Measurements from ENCODE around the gene WDTC1. TPM values are rescaled to one million over a fixed set of nuclear protein-coding genes. Genes with fewer than 3 reads are reported as not detected.

The WDTC1 gene
- total and polyA plus RNA-seq, 2 of the 13 experiments (the other 11 are each of a cell fraction or from before 2014, with no cell fraction given) = 5.5 TPM

DNA sequence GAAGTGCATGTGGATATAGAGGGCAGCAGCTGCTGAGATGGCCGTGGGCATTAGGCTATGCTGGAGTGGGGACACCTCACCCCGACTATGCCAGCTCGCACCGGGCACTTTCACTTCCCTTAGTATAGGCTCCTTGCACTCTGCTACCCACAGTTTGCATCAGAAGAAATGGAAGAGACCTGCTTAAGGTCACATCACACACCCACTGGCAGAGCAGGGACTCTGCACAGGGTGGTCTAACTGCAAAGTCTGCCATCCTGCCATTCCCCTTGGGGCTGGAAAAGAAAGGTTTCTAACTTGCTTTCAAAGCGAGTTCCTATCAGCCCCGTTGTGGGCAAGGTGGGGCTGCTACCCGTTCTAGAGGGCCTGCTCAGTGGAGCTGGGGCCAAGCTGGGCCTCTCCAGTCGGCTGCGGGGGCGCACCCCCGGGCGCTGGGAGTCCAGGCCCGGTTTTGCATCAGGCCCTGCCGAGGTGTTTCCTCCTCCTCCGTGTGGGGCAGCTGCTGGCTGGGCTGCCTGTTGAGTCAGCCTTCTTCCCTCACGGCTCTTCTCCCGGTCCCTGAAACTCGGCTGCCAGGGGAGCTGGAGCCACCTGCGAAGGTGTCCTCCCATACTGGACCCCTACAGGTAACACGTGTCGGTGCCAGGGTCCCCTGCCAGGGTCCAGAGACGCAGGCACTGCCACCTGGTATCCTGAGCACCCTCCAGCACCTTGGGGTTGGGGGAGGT is 107.3 kb downstream of the WDTC1 start, which contains the start of gene SYTL1 (continued):
- TF ChIP-seq PPARG (CRISPR knock-in tag; conservative IDR thresholded peaks at IDR 0.05) (0 out of 2 replicates have a peak, but pooled peaks have one; percentile 20), HNRNPH1 (optimal IDR thresholded peaks at IDR 0.05; ENCODE audit: low read depth, low read length) (no peak), ZNF138 (CRISPR knock-in tag; IDR thresholded peaks at IDR 0.05; ENCODE audit: low read depth) (no peak), MYNN (CRISPR knock-in tag; IDR thresholded peaks at IDR 0.05; ENCODE audit: low read depth) (no peak), CREBL2 (CRISPR knock-in tag; IDR thresholded peaks at IDR 0.05; ENCODE audit: borderline replicate concordance) (no peak), ZNF468 (CRISPR knock-in tag; IDR thresholded peaks at IDR 0.05) (no peak), ZNF746 (CRISPR knock-in tag; IDR thresholded peaks at IDR 0.05) (no peak), ZNF362 (CRISPR knock-in tag; IDR thresholded peaks at IDR 0.05; ENCODE audit: borderline replicate concordance) (no peak), MATR3 (CRISPR knock-in tag; IDR thresholded peaks at IDR 0.05) (no peak), HIC2 (CRISPR knock-in tag; IDR thresholded peaks at IDR 0.05; ENCODE audit: low read depth) (peak; percentile 16), GABPA (IDR thresholded peaks at IDR 0.05; ENCODE audit: low read depth, low read length) (no peak), GABPA (CRISPR knock-in tag; IDR thresholded peaks at IDR 0.05; ENCODE audit: low read depth) (no peak; the same call in 1 of the 2 replicates), ZKSCAN8 (CRISPR knock-in tag; IDR thresholded peaks at IDR 0.05; ENCODE audit: borderline replicate concordance) (no peak), FOXK2 (IDR thresholded peaks at IDR 0.05) (no peak), IRF2 (CRISPR knock-in tag; IDR thresholded peaks at IDR 0.05) (no peak; the same call in 1 of the 2 replicates), MTA1 (CRISPR knock-in tag; IDR thresholded peaks at IDR 0.05; ENCODE audit: borderline replicate concordance) (no peak), SRY (CRISPR knock-in tag; IDR thresholded peaks at IDR 0.05) (no peak), PCBP1 (IDR thresholded peaks at IDR 0.05; ENCODE audit: borderline replicate concordance, low read depth, low read length) (no peak), MED8 (CRISPR knock-in tag; IDR thresholded peaks at IDR 0.05; ENCODE audit: insufficient replicate concordance) (no peak)
- TF ChIP-seq, protein P1, sequence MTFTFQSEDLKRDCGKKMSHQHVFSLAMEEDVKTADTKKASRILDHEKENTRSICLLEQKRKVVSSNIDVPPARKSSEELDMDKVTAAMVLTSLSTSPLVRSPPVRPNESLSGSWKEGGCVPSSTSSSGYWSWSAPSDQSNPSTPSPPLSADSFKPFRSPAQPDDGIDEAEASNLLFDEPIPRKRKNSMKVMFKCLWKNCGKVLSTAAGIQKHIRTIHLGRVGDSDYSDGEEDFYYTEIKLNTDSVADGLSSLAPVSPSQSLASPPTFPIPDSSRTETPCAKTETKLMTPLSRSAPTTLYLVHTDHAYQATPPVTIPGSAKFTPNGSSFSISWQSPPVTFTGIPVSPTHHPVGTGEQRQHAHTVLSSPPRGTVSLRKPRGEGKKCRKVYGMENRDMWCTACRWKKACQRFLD (CRISPR knock-in tag; IDR thresholded peaks at IDR 0.05; ENCODE audit: borderline replicate concordance) = no peak
- TF ChIP-seq, protein P2, sequence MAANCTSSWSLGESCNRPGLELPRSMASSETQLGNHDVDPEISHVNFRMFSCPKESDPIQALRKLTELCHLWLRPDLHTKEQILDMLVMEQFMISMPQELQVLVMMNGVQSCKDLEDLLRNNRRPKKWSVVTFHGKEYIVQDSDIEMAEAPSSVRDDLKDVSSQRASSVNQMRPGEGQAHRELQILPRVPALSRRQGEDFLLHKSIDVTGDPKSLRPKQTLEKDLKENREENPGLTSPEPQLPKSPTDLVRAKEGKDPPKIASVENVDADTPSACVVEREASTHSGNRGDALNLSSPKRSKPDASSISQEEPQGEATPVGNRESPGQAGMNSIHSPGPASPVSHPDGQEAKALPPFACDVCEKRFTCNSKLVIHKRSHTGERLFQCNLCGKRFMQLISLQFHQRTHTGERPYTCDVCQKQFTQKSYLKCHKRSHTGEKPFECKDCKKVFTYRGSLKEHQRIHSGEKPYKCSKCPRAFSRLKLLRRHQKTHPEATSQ (CRISPR knock-in tag; IDR thresholded peaks at IDR 0.05; ENCODE audit: borderline replicate concordance) = no peak
- TF ChIP-seq, protein P3, sequence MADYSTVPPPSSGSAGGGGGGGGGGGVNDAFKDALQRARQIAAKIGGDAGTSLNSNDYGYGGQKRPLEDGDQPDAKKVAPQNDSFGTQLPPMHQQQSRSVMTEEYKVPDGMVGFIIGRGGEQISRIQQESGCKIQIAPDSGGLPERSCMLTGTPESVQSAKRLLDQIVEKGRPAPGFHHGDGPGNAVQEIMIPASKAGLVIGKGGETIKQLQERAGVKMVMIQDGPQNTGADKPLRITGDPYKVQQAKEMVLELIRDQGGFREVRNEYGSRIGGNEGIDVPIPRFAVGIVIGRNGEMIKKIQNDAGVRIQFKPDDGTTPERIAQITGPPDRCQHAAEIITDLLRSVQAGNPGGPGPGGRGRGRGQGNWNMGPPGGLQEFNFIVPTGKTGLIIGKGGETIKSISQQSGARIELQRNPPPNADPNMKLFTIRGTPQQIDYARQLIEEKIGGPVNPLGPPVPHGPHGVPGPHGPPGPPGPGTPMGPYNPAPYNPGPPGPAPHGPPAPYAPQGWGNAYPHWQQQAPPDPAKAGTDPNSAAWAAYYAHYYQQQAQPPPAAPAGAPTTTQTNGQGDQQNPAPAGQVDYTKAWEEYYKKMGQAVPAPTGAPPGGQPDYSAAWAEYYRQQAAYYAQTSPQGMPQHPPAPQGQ (CRISPR knock-in tag; IDR thresholded peaks at IDR 0.05; ENCODE audit: borderline replicate concordance) = no peak
